Measurements from ENCODE around the gene LTA4H.

Gene LTA4H

DNA sequence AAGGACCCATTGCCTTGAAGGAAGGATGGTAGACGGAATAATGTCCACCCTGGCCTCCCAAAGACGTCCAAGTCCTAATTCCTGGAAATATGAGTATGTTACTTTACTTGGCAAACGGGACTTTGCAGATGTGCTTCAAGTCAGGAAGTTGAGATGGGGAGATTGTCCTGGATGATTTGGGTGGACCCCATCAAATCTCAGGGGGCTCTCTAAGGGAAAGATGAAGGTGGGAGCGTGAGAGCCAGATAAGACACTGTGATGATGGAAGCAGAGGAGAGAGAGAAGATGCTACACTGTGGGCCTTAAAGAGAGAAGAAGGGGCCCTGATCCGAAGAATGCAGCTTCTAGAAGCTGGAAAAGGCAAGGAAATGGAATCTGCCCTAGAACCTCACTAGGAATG, 29.6 kb upstream of the LTA4H start:
- H3K27ac ChIP-seq = no peak overlapping the region
- TF ChIP-seq, protein P1, sequence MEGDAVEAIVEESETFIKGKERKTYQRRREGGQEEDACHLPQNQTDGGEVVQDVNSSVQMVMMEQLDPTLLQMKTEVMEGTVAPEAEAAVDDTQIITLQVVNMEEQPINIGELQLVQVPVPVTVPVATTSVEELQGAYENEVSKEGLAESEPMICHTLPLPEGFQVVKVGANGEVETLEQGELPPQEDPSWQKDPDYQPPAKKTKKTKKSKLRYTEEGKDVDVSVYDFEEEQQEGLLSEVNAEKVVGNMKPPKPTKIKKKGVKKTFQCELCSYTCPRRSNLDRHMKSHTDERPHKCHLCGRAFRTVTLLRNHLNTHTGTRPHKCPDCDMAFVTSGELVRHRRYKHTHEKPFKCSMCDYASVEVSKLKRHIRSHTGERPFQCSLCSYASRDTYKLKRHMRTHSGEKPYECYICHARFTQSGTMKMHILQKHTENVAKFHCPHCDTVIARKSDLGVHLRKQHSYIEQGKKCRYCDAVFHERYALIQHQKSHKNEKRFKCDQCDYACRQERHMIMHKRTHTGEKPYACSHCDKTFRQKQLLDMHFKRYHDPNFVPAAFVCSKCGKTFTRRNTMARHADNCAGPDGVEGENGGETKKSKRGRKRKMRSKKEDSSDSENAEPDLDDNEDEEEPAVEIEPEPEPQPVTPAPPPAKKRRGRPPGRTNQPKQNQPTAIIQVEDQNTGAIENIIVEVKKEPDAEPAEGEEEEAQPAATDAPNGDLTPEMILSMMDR (conservative IDR thresholded peaks at IDR 0.05) = no peak
- TF ChIP-seq ZFX (IDR thresholded peaks at IDR 0.05) = no peak

DNA sequence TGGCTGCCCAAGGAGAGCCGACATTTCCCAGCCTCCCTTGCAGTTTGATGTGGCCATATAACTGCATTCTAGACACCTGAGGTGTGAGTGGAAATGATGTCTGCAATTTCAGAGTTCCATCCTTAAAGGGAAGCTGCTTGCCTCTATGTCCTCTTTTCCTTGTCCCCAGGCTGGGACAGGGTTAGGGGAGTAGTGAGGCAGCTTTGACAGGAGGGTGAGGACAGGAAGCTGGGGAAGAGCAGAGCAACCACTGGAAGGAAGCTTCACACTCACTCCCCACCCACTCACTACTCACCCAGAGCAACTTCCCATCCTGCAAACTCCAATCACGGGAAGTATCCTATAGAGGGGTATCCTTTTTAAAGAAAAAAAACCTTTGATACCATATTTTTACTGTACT, 28.9 kb upstream of the LTA4H start:
- H3K27ac ChIP-seq = no peak overlapping the region
- no peak for TF ChIP-seq ZFX (IDR thresholded peaks at IDR 0.05)
- TF ChIP-seq, protein P1 (conservative IDR thresholded peaks at IDR 0.05) = no peak

DNA sequence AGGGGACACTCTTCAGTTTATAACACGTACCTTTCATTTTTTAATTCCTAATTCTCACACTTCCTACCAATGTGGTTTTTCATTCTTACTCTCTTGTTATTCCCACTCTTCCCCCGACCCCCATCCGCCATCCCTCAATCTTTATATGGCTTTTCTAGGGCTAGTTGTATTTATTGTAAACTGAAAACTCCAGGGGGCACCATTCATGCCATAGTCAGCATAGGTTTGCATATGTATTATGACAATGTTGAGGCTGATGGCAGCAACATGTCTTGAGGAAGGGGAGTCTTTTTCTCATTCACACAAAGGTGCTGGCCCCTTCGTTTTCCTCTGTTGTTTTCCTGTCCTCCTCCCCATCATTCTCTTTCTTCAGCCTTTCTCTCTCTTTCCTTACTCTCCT, 27.7 kb upstream of the LTA4H start:
- H3K27ac ChIP-seq = no peak overlapping the region
- TF ChIP-seq, protein P1 (conservative IDR thresholded peaks at IDR 0.05) = no peak
- no peak for TF ChIP-seq ZFX (IDR thresholded peaks at IDR 0.05)

DNA sequence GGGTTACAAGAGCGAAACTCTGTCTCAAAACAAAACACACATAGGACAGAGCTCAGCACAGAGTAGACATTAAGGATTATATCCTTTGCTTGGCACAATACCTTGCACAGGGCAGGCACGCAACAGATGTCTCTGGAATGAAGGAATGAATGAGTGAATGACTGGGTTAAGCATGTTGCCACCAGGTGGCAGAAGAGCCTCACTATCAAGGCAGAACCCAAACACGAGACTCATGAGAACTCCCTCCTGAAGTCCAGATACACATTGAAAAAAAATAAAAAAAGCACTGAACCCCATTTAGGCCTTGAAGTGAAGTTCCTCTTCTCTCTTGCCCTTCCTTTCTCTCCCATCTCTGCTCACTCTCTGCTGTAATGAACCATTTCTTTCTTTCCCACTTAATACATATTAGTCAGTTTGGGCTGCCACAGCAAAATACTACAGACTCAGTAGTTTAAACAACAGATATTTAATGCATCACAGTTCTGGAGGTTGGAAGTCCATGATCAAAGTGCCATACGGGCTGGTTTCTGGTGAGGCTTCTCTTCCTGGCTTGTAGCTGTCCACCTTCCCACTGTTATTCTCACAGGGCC, 26.6 kb upstream of the LTA4H start:
- H3K27ac ChIP-seq = no peak overlapping the region
- TF ChIP-seq, protein P1 (conservative IDR thresholded peaks at IDR 0.05) = peak; percentile 79
- TF ChIP-seq ZFX (IDR thresholded peaks at IDR 0.05) = no peak

DNA sequence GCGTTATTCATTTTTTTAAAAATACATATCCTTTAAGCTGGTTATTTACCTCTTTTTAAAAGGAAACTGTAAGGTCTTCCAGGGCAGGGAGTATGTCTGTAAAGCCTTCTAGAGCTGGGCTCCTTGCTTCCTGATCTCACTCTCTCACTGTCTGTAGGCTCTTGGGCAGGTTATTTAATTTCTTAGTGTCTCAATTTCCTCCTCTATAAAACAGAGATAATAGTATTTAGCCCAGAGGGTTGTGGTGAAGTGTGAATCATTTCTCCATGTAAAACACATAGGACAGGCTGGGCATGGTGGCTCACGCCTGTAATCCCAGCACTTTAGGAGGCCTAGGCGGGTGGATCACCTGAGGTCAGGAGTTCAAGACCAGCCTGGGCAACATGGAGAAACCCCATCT, 25.9 kb upstream of the LTA4H start:
- no peak for TF ChIP-seq ZFX (IDR thresholded peaks at IDR 0.05)
- TF ChIP-seq, protein P1 (conservative IDR thresholded peaks at IDR 0.05) = no peak
- H3K27ac ChIP-seq = no peak overlapping the region

DNA sequence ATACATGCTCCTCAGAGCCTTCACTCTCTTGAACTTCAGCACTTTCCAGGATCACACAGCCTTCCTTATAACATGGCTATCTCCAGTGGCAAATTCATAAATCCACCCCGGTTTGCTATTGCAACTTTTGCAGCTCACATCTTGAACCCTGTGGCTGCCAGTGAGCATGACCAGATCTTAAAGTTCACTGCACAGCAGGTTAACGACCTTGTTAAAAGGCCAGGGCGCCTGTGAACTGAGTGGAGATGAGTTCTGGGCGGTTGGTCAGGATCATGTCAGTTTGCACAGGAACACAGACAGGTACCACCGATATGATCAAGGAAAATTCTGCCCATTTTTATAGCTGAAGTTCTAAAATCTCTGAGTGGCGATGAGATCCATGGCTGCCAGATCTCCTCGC, 24.7 kb upstream of the LTA4H start:
- H3K27ac ChIP-seq = no peak overlapping the region
- TF ChIP-seq, protein P1 (conservative IDR thresholded peaks at IDR 0.05) = no peak
- TF ChIP-seq ZFX (IDR thresholded peaks at IDR 0.05) = no peak

DNA sequence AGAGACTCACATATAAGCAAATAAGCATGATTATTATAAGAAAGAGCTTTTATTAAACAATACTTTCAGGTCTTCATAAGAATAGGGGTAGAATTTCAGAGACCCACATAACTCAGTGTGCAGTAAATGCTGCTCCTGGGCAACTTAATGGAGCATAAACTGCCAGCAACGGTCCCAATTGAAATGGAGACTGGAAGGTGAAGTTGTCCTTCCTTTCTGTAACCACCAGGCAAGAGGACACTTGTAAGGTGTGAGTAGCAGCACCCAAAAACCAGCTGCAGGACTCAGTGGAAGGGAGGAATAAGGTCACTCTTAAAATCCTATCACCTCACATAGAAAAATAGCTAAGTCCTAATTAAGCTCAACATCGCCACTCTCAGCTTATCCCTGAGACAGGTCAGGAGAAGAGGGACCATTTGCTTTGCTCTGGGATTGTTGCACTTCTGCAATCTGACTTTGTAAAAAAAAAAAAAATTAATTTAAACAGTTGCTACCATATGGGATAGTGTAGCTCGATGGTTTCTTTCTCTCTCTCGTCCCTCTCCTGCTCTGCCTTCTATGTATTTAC, 22.7 kb upstream of the LTA4H start:
- TF ChIP-seq ZFX (IDR thresholded peaks at IDR 0.05) = no peak
- TF ChIP-seq, protein P1 (conservative IDR thresholded peaks at IDR 0.05) = no peak
- H3K27ac ChIP-seq = no peak overlapping the region
